ENCODE data around the gene FEZ2.

- TF ChIP-seq, protein P1, sequence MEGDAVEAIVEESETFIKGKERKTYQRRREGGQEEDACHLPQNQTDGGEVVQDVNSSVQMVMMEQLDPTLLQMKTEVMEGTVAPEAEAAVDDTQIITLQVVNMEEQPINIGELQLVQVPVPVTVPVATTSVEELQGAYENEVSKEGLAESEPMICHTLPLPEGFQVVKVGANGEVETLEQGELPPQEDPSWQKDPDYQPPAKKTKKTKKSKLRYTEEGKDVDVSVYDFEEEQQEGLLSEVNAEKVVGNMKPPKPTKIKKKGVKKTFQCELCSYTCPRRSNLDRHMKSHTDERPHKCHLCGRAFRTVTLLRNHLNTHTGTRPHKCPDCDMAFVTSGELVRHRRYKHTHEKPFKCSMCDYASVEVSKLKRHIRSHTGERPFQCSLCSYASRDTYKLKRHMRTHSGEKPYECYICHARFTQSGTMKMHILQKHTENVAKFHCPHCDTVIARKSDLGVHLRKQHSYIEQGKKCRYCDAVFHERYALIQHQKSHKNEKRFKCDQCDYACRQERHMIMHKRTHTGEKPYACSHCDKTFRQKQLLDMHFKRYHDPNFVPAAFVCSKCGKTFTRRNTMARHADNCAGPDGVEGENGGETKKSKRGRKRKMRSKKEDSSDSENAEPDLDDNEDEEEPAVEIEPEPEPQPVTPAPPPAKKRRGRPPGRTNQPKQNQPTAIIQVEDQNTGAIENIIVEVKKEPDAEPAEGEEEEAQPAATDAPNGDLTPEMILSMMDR (optimal IDR thresholded peaks at IDR 0.05 in 1 of 3, IDR thresholded peaks at IDR 0.05 in 1 of 3, conservative IDR thresholded peaks at IDR 0.05 in 1 of 3; ENCODE audit: extremely low read depth in 1 of 3, insufficient read depth in 2 of 3, low read length in 3 of 3): no peak
- no peak for TF ChIP-seq EZH2 (IDR thresholded peaks at IDR 0.05; ENCODE audit: low read length)
These were observed 37.1 kb upstream of the FEZ2 start for GRCh38 chr2:36634981-36635597.
